ENCODE results near the gene KLHL26.

The KLHL26 gene

DNA sequence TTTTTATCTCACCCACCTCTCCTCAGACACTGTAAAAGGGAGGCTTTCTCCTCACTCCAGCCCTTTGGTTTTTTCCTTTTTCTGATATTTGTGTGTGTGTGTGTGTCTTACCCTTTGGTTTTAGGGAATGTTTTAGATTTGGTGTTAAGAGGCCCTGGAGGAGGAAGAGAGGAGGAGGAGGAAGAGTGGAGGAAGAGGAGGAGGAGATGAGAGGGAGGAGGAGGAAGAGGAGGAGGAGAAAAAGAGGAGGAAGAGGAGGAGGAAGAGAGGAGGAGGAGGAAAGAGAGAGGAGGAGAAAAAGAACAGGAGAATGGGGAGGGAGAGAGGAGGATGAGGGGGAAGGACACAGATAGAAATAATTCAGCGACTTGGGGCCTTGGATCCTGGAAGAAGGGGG, 10.5 kb downstream of the KLHL26 start:
- no peak for DNase-seq (ENCODE audit: low read depth)

DNA sequence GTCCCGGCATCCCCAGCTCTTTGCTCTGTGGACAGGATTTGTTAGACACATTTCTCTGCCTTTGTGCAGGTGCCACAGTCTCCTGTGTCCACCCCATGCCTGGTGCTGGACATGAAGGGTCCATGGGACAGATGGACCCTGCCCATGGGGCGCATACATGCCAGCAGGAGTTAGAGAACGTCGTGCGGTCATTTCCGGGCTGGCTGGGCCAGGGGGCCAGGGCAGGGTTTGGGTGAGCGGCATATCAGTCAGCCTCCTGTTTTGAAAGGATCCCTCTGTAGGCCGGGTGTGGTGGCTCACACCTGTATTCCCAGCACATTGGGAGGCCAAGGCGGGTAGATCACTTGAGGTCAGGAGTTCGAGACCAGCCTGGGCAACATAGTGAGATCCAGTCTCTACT, 11.0 kb downstream of the KLHL26 start:
- no peak for DNase-seq (ENCODE audit: low read depth)

DNA sequence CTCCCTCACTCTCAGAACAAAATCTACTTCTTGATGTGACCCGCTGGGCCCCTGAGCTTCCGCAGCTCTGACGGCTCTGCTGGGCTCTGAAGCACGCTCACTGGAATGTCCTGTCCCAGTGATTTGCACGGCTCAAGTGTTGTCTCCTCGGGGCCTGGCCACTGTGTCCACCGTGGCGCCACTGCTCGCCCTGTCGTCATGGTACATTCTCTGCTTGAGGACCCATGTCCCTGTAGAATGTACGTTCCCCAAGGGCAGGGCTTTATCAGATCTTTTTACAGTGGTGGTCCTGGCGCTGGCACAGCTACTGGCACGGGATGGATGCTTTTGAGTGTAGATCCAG, 12.1 kb downstream of the KLHL26 start:
- no peak for DNase-seq (ENCODE audit: low read depth)

DNA sequence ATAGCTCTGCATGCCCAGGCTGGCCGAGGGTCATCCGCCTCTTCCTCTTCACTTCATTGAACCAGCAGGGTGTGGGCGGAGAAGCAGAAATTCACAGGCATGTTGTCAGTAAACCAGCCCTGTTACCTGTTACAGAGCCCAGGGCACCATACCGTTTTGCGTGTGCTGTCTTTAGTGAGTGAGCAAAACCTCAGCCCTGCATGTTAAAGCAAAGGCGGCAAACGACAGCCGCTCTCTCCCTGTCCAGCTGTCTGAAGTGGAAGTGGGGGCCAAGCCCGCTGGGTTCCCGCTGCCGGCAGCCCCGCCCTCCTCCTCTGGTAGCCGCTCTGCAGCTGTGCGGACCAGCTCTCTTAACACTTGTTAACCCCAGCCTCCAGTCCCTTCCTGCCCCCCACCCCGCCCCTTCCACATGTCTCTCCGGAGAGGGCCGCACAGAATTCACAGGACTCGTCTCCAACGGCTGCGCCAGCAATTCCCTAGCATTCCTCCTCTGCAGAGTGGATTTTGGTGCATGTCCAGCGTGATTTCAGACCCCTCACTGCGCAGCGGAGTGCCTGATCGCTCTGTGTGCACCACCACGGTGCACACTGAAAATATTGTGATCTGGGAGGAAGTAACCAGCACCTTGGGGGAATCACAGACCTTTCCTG, 12.7 kb downstream of the KLHL26 start:
- DNase-seq (ENCODE audit: low read depth): peak; percentile 21

DNA sequence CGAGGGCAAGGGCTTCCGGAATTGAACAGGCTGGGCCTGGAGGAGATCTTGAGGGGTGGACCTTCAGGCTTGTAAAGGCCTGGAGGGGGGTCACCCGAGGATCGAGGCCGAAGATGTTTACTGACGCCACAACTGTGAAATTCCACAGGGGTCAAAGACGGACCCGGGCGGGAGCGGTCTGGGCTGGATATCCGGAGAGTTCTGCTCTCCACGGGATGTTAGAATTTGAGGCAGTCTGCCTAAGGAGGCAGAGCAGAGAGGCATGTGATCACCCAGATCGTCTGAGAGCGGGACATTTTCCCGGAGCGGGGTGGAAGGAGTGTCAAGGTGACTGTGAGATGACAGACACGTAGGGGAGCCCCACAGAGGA, 13.2 kb downstream of the KLHL26 start:
- peak; percentile 43 for DNase-seq (ENCODE audit: low read depth)

DNA sequence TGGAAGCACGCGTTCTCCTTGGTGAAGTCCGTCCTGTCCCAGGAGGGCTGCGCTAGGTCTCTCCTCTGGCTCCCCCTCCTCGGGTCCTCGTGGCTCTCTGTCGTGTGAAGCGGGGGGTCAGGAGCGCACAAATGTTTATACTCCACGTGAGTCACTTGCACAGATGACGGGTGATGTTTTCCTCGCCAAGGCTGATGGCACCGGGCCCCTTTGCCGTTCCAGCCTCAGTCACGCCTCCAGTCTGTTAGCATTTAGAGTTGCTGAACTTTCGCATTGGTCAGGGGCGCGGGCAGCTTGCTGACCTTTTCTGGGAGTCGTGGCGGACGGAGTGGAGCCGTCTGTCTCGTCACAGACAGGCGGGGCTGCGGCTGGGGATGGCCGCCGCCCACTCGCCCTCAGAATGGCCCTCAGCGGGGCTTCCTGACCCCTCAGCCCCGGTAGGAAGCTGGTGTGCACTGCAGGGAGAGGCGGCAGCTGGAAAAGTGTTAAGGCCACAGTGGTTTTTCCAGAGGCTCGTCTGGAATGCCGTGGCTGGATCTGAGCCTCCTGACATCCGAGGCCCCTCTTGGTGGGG, 13.7 kb downstream of the KLHL26 start:
- DNase-seq (ENCODE audit: low read depth): peak; percentile 84

DNA sequence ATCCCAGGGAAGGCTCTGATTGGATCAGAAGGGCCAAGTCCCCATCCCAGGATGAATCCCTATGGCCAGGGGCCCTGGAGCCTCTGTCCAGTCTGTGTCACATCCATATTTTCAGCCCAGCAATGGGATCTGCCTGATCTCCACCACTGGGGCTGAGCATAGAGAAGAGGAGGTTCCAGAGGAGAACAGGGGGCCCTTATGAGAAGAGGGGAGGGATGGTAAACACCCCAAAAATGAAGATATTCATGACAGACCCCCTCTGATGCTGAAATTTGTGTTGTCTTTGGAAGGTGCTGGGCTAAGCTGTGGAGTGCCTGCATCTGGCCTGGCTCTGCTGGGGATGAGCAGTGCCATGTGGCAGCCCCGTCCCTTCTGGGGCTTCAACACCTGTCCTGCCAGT, 14.5 kb downstream of the KLHL26 start:
- DNase-seq (ENCODE audit: low read depth): no peak

DNA sequence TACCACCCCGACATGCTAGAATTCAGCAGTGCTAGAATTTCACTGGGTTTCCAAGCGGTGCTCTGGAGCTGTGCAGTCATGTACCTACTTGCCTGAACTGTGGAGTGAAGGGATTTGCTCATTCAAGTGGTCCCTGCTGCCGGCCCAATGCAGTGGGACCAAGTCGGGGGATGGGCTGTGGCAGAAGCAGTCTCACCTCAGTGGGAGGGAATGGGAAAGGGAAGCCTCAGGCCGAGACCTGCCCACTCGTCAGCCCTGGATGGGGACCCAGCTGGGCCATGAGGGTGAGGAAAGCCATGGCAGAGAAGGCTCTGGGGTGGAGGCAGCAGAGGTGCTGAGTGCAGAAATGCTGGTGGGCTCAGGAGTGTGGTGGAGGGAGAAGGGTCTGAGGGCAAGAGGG, 14.9 kb downstream of the KLHL26 start:
- no peak for DNase-seq (ENCODE audit: low read depth)

DNA sequence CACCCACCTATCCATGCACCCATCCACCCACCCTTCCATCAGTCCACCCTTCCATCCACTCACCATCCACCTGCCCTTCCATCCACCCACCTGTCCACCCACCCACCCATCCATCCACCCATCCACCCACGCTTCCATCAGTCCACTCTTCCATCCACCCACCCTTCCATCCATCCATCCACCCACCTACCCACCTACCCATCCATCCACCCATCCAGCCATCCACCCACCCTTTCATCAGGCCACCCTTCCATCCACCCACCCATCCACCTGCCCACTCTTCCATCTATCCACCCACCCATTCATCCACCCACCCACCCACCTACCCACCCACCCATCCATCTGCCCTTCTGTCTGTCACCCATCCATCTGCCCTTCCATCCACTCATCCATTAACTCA, 17.0 kb downstream of the KLHL26 start:
- no peak for DNase-seq (ENCODE audit: low read depth)

DNA sequence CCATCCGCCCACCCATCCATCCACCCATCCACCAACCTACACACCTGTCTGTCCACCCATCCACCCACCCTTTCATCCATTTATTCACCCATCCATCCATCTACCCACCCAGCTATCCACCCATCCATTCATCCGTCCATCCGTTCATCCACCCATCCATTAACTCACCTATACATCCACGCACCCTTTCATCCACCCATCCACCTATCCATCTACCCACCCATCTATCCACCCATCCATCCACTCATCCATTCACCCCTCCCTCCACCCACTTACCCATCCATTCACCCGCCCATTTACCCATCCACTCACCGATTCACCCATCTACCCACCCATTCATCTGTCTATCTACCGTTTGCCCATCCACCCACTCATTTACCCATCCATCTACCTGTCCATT, 17.6 kb downstream of the KLHL26 start:
- DNase-seq (ENCODE audit: low read depth): no peak

DNA sequence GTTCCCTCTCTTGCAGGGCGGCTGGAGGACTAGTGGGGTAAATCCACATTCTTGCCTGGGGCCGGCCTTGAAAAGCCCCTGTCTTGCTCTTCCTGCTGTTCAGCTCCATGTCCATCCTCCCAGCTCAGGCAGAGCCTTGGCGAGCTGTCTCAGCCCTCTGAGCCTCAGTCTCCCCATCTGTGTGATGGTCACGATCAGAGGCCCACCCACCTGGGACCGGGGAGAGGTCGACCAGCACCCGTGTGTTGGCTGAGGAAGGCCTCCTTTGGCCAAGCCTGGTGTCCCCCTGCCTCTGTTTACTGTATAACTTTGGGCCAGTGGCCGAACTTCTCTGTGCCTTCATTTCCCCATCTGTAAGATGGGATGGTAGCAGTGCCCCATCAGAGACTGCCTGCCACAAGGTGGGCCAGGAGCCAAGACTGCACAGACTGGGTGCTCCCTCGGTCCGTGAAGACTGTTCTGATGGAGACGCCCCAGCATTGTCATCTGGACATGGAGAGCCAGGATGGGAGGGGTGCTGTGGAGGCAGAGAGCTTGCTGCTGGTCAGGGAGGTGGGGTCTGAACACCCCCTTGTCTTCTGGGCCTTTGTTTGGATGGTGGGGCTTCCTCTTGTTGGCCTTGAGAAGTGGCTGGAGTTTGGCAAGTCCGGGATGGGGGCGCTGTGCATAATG, 18.5 kb downstream of the KLHL26 start:
- no peak for DNase-seq (ENCODE audit: low read depth)

DNA sequence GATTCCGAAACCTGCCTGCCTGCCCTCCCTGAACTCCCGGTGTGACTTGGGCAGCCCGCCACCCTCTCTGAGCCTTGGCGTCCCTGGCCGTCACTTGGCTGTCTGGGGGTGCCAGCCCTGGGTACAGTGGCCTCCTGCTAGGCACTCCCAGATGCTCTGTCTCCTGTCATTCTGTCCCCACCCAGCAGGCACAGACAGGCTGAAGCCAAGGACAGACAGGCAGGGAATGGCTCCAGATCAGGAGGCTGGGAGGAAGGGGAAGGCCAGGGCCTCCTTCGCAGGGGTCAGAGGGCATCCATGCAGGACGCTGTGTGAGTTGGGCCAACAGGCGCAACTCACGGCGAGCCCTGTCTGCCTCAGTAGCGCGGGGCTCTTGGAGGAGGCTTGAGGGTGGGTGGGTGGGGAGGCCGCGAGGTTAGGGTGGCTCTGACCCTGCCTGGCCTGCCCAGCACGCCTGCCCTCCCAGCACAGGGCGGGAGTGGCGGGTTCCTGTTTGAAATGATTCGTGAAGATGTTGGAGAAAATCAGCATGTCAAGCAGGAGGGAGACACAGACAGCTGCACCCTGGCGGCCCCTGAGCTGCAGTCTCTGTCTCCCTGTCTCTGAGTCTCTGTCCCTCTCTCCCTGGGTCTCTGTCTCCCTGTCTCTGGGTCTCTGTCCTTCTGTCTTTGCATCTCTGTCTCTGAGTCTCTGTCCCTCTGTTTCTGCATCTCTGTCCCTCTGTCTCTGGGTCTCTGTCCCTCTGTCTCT, 19.7 kb downstream of the KLHL26 start:
- no peak for DNase-seq (ENCODE audit: low read depth)

DNA sequence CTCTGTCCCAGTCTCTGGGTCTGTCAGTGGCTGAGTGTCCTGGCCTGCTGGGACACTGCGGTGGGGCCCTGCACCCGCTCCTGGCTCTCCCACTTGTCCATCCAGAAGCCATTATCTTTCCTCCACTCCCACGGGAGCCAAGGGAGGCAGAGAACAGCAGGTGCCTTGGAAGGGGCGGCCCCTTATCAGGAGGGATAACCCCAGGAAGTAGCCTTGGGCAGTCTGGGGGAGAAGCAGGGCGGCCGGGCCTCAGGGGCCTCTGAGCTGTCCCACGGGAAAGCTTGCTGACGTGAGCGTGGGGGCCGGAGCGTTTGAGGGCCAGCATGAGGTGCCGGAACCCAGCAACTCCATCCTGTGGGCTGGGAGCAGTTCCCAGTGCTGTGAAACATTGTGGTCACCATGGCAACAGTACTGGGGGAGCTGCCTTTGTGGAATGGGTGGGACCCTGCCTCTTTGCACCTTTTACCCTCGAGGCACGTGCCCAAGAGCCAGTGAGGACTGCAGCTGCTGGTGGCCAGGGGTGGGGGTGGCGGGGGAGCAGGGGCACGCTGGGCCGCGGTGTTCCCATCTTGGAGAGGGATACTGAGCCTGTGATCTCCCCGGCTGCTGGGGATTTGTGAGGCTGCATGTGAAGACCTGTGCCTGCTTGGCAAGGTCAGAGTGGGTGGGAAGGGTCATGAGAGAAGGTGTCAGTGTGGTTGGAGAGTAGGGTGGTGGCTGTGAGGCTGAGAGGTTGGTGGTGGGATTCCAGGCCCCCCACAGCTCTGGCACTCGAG, 20.9 kb downstream of the KLHL26 start:
- DNase-seq (ENCODE audit: low read depth): peak; percentile 56

DNA sequence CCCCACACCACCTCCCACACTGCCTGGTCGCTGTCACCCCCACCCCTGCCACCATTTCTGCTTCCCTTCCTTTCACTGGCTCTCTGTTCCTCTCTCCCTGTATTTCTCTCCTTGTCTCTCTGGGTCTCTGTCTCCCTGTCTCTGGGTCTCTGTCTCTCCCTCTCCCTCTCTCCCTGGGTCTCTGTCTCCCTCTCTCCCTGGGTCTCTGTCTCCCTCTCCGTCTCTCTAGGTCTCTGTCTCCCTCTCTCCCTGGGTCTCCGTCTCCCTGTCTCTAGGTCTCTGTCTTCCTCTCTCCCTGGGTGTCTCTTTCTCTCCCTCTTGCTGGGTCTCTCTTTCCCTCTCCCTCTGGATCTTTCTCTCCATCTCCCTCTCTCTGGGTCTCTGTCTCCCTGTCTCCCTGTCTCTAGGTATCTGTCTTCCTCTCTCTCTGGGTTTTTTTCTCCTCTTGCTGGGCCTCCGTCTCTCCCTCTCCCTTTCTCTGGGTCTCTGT, 21.6 kb downstream of the KLHL26 start:
- no peak for DNase-seq (ENCODE audit: low read depth)

DNA sequence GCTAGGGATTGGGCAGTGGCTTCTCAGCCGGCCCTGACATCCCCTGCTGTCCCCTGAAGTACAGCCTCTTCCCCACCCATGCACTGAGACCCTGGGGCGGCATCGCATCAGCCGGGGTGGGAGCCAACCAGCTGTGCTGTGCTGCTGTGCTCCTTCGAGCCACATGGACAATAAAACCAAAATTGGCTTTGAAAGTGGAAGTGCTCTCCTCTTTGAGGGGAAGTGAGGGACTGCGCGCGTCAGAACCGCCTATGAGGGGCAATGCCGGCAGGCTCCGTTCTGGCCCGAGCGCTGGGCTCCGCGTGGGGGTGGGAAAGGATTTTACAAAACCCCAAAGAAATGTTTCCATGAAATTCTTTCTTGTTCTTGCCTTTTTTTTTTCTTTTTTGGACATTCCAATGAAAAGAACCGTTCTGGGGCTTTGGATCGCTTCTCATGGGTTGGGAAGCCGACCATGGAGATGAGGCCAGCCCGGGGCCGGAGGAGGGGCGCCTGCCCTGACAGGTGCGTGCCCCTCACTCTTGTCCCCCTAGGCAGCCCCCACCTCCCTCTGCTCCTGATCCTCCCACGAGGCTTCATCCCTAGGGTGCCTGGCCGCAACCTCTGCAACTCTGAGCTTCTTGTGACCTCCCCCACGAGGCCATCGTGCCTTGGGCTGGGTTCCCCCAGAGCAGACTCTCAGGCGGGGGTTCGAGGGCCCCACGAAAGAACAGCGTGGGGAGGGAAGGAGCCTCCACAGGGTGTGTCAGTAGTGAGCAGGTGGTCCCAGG, 22.6 kb downstream of the KLHL26 start:
- DNase-seq (ENCODE audit: low read depth): peak; percentile 26

DNA sequence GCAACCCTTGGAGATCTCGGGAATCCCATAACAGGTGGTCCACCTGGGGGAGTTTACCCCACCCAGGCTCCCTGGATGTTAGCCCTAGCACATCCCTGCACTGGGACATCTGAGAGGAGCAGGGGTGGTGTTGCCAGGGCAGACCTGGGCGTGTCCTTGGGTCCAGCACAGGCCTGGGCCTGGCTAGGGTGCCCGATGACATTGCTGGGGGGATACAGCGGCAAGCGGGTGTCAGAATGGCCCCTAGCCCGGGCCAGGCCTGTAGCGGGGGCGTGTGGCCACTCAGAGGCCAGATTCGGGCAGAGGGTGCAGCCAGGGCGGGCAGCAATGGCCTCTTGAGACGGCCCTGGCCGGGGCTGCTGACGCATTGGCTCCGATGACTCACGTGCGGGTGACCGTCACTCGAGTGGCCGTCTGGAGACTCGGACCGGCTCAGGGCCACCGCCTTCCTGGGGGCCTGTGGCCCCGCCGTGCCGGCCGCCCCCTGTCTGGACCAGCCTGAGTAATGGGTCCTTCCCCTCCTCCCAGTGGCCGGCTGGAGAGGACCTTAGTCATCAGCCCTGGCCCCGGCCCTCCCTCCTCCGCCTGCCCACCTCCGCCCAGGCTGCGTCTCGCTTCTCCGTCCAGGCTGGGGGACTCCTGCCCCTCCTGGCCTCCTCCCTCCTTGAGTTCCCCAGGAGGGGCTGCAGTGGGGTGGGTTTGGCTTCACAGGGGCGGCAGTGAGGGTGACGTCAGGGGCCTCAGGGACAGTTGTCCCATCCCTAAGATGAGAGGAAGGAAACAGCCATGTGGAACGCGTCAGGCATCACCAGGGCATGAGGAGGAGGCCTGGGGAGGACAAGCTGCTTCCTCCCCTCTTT, 23.5 kb downstream of the KLHL26 start:
- DNase-seq (ENCODE audit: low read depth): peak; percentile 38

DNA sequence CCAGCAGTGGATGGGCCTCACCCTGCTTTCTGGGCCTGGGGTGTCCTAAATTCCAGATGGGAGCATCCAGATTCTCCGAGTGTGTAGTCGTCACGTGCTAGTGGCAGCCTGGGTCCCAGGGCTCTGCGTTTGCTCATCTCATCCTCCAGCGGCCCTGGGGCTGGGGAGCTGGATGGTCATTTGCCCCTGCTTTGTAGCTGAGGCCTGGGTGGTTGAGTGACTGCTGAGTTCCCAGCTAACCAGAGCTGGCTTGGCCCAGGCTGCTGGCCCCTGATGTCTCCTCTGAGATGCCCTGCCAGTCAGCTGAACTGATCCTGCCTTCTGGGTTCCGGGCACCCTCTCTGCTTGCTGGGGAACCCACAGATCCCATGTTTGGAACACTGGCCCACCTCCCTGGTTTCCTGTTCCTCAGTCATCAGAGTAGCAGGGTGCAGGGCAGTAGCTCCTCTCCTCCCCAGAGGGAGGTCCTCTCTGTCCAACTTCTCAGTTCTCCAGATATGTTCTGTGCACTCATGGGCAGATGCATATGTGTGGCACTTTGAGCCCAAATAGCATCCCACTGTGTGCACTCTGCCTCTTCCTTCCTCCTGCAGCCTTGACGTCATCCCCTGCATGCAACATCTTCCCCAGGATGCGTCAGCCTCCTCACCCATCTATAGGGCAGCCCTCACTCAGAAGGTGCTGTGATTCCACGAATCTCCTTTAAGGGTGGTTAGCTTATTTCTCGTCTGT, 24.3 kb downstream of the KLHL26 start:
- DNase-seq (ENCODE audit: low read depth): no peak

DNA sequence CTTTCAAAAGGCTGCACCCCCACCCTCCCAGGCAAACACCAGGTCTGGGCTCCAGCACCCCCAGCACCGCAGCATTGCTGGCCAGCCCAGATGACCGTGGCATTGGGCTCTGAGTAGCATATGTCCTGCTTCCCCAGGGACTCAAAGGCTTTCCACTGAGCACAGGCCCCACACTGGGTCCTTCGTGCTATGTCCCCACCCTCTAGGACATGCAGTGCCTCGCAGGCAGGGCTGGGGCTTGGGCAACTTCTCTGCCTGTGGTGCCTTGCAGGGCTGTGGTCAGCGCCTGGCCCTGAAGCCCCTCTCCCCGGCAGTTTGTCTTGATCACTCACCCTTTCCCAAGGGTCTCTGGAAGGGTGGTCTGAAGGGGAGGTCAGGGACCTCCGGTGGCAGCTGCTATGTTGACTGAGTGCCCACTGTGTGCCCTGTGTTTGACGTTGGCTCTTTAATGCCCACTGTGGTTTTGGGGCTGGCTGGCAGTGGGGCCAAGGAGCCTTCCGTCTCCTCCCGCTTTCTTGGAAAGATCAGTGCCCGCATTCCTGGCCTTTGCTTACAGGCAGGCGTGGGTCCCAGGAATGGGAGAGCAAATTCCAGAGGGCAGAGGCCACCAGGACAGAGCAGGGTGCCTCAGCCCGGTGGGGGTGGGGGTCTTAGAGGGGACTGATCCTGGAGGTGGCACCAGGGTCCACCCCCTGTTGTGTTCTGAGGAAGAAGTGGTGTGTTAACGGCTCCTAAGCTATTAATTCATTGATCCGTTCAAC, 26.3 kb downstream of the KLHL26 start:
- DNase-seq (ENCODE audit: low read depth): no peak

DNA sequence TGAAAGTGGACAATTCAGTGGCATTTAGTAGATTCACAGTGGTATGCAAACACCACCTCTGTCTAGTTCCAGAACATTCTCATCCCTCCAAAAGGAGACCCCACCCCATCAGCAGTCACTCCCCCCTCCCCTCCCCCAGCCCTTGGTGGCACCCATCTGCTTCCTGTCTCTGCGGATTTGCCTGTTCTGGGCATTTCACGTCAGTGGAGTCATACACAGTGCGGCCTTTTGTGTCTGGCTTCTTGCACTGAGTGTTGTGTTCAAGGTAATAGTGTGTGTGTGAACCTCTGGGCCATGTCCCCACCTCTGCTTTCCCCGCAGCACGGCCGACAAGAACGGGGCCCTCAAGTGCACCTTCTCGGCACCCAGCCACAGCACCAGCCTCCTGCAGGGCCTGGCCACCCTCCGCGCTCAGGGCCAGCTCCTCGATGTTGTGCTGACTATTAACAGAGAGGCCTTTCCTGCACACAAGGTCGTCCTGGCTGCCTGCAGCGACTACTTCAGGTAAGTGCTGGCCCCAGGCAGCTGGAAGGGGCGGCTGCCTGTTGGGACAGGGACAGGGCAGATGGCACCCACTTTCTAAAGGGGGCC, 27.2 kb downstream of the KLHL26 start:
- DNase-seq (ENCODE audit: low read depth): no peak

Data from stromal cell of bone marrow (primary cell).